Activated effector memory CD4-positive, alpha-beta T cell treated with Interleukin-2 at 50 U/mL for 16 hours (primary cell): ENCODE data around the gene TPP2.

Experiments used
- DNase-seq: peaks from one replicate; pipeline ENCODE4 v3.0.0-alpha.2; 2020

The TPP2 gene

GRCh38 chr13:102696465-102696864 is 99.7 kb downstream of the TPP2 start:
- DNase-seq, result no peak

GRCh38 chr13:102697264-102697663 is 100.5 kb downstream of the TPP2 start:
- DNase-seq, result no peak

GRCh38 chr13:102697929-102698648 is 101.3 kb downstream of the TPP2 start:
- DNase-seq, result no peak

- DNase-seq, result no peak
These were observed 101.8 kb downstream of the TPP2 start for GRCh38 chr13:102698649-102698980.

GRCh38 chr13:102699504-102699903 is 102.7 kb downstream of the TPP2 start:
- no peak for DNase-seq

GRCh38 chr13:102700088-102701031 is 103.6 kb downstream of the TPP2 start:
- no peak for DNase-seq

- DNase-seq, result no peak
These were observed 104.5 kb downstream of the TPP2 start for GRCh38 chr13:102701331-102701730.

- no peak for DNase-seq
These were observed 106.4 kb downstream of the TPP2 start for GRCh38 chr13:102702965-102703725.

- DNase-seq, result no peak
These were observed 106.9 kb downstream of the TPP2 start for GRCh38 chr13:102703726-102704035.

GRCh38 chr13:102704238-102705058 is 107.7 kb downstream of the TPP2 start:
- DNase-seq, result no peak

GRCh38 chr13:102707467-102707866 is 110.7 kb downstream of the TPP2 start:
- DNase-seq, result no peak

GRCh38 chr13:102708211-102708610 is 111.4 kb downstream of the TPP2 start:
- DNase-seq, result no peak

- DNase-seq, result no peak
These were observed 112.2 kb downstream of the TPP2 start for GRCh38 chr13:102708991-102709390.

GRCh38 chr13:102709536-102709935 is 112.8 kb downstream of the TPP2 start:
- no peak for DNase-seq

- DNase-seq, result no peak
These were observed 113.5 kb downstream of the TPP2 start for GRCh38 chr13:102710261-102710679.

- no peak for DNase-seq
These were observed 118.7 kb downstream of the TPP2 start for GRCh38 chr13:102715447-102715846.

- no peak for DNase-seq
These were observed 122.0 kb downstream of the TPP2 start for GRCh38 chr13:102718746-102719145.

- DNase-seq, result no peak
These were observed 125.0 kb downstream of the TPP2 start for GRCh38 chr13:102721800-102722231.

GRCh38 chr13:102724923-102725322 is 128.1 kb downstream of the TPP2 start:
- DNase-seq, result no peak

GRCh38 chr13:102726430-102726829 is 129.6 kb downstream of the TPP2 start:
- no peak for DNase-seq
